HEK293 (cell line): ENCODE data around the gene MRPL43.

Source experiments
- GLIS2 ChIP-seq: fragments of 450-650 bp; formaldehyde crosslinking; IDR thresholded peaks from 2 replicates; pipeline ENCODE4 v1.5.1; 2016; ENCODE audit warnings: missing biosample characterization, missing genetic modification characterization
- KLF16 ChIP-seq: fragments of 450-650 bp; formaldehyde crosslinking; IDR thresholded peaks from 2 replicates; pipeline ENCODE4 v1.5.1; 2017; ENCODE audit warnings: missing biosample characterization, missing genetic modification characterization
- KLF7 ChIP-seq: fragments of 450-650 bp; formaldehyde crosslinking; IDR thresholded peaks from 2 replicates; pipeline ENCODE4 v1.5.1; 2016; ENCODE audit warnings: missing biosample characterization, missing genetic modification characterization, borderline replicate concordance
- REPIN1 ChIP-seq: fragments of 450-650 bp; formaldehyde crosslinking; IDR thresholded peaks from 2 replicates; pipeline ENCODE4 v1.5.1; 2017; ENCODE audit warnings: missing biosample characterization, missing genetic modification characterization, low read depth
- SCRT2 ChIP-seq: fragments of 450-650 bp; formaldehyde crosslinking; IDR thresholded peaks from 2 replicates; pipeline ENCODE4 v1.5.1; 2016; ENCODE audit warnings: missing biosample characterization, missing genetic modification characterization
- SP7 ChIP-seq: fragments of 450-650 bp; formaldehyde crosslinking; IDR thresholded peaks from 2 replicates; pipeline ENCODE4 v1.5.1; 2016; ENCODE audit warnings: missing biosample characterization, missing genetic modification characterization
- TCF7L2 ChIP-seq: IDR thresholded peaks from 2 replicates; pipeline ENCODE4 v1.6.1; 2011; ENCODE audit warnings: low read depth, mild to moderate bottlenecking, inconsistent platforms, low read length, moderate library complexity, borderline replicate concordance
- ZBTB1 ChIP-seq: fragments of 450-650 bp; formaldehyde crosslinking; IDR thresholded peaks from 2 replicates; pipeline ENCODE4 v1.5.1; 2016; ENCODE audit warnings: missing biosample characterization, missing genetic modification characterization
- ZBTB49 ChIP-seq: fragments of 450-650 bp; formaldehyde crosslinking; IDR thresholded peaks from 2 replicates; pipeline ENCODE4 v1.5.1; 2016; ENCODE audit warnings: missing biosample characterization, missing genetic modification characterization, low read depth
- ZIC2 ChIP-seq: fragments of 450-650 bp; formaldehyde crosslinking; IDR thresholded peaks from 2 replicates; pipeline ENCODE4 v1.5.1; 2016; ENCODE audit warnings: missing biosample characterization, missing genetic modification characterization
- ZNF140 ChIP-seq: fragments of 450-650 bp; formaldehyde crosslinking; IDR thresholded peaks from 2 replicates; pipeline ENCODE4 v1.5.1; 2016; ENCODE audit warnings: missing biosample characterization, missing genetic modification characterization
- ZNF214 ChIP-seq: fragments of 450-650 bp; formaldehyde crosslinking; IDR thresholded peaks from 2 replicates; pipeline ENCODE4 v1.5.1; 2017; ENCODE audit warnings: missing biosample characterization, mild to moderate bottlenecking, missing genetic modification characterization, borderline replicate concordance
- ZNF24 ChIP-seq: fragments of 450-650 bp; formaldehyde crosslinking; IDR thresholded peaks from 2 replicates; pipeline ENCODE4 v1.5.1; 2016; ENCODE audit warnings: missing biosample characterization, missing genetic modification characterization
- ZNF341 ChIP-seq: fragments of 450-650 bp; formaldehyde crosslinking; IDR thresholded peaks from 2 replicates; pipeline ENCODE4; 2016; ENCODE audit warnings: low read depth, missing biosample characterization, missing genetic modification characterization
- ZNF350 ChIP-seq: fragments of 450-650 bp; formaldehyde crosslinking; IDR thresholded peaks from 2 replicates; pipeline ENCODE4 v1.5.0; 2017; ENCODE audit warnings: missing biosample characterization, mild to moderate bottlenecking, missing genetic modification characterization
- ZNF37A ChIP-seq: fragments of 450-650 bp; IDR thresholded peaks from 2 replicates; pipeline ENCODE4 v1.5.1; 2018; ENCODE audit warnings: missing biosample characterization, missing genetic modification characterization
- ZNF571 ChIP-seq: fragments of 450-650 bp; formaldehyde crosslinking; IDR thresholded peaks from 2 replicates; pipeline ENCODE4 v1.5.0; 2017; ENCODE audit warnings: missing biosample characterization, missing genetic modification characterization
- ZNF585B ChIP-seq: fragments of 450-650 bp; formaldehyde crosslinking; IDR thresholded peaks from 2 replicates; pipeline ENCODE4 v1.5.1; 2016; ENCODE audit warnings: missing biosample characterization, missing genetic modification characterization
- ZNF654 ChIP-seq: fragments of 450-650 bp; formaldehyde crosslinking; IDR thresholded peaks from 2 replicates; pipeline ENCODE4 v1.5.1; 2016; ENCODE audit warnings: low read depth, missing biosample characterization, missing genetic modification characterization
- ZNF776 ChIP-seq: fragments of 450-650 bp; formaldehyde crosslinking; IDR thresholded peaks from 2 replicates; pipeline ENCODE4 v1.5.0; 2017; ENCODE audit warnings: missing biosample characterization, missing genetic modification characterization, borderline replicate concordance
- ZNF830 ChIP-seq: fragments of 450-650 bp; IDR thresholded peaks from 2 replicates; pipeline ENCODE4 v1.5.0; 2018; ENCODE audit warnings: missing biosample characterization, missing genetic modification characterization, low read depth, mild to moderate bottlenecking, moderate library complexity
- TF ChIP-seq, protein P1 (sequence below): fragments of 450-650 bp; formaldehyde crosslinking; conservative IDR thresholded peaks from 2 replicates; pipeline ENCODE4 v1.5.1; 2016; ENCODE audit warnings: low read depth, missing biosample characterization, missing genetic modification characterization
- TF ChIP-seq, protein P2 (sequence below): fragments of 450-650 bp; formaldehyde crosslinking; IDR thresholded peaks from 2 replicates; pipeline ENCODE4 v1.5.1; 2016; ENCODE audit warnings: missing biosample characterization, missing genetic modification characterization
- TF ChIP-seq, protein P3 (sequence below): fragments of 450-650 bp; formaldehyde crosslinking; IDR thresholded peaks from 2 replicates; pipeline ENCODE4 v1.5.1; 2016; ENCODE audit warnings: missing biosample characterization, missing genetic modification characterization
- TF ChIP-seq, protein P4 (sequence below): fragments of 450-650 bp; formaldehyde crosslinking; IDR thresholded peaks from 2 replicates; pipeline ENCODE4 v1.5.1; 2016; ENCODE audit warnings: missing biosample characterization, missing genetic modification characterization

MRPL43 gene

GRCh38 chr10:101014230-101014884, 27.1 kb upstream of the MRPL43 start (continued):
- TF ChIP-seq ZNF341 (tag by site-specific recombination) (no peak), SP7 (tag by site-specific recombination) (0 out of 2 replicates have a peak, but pooled peaks have one; percentile 27), REPIN1 (tag by site-specific recombination) (no peak), ZNF654 (tag by site-specific recombination) (peak; percentile 95), ZNF214 (tag by site-specific recombination) (no peak), KLF16 (no peak), ZNF140 (tag by site-specific recombination) (no peak), ZNF37A (tag by site-specific recombination) (no peak), ZNF24 (no peak), GLIS2 (peak; percentile 89), ZNF571 (no peak), ZNF830 (no peak), ZBTB1 (no peak), ZNF776 (tag by site-specific recombination) (no peak), ZNF350 (tag by site-specific recombination) (no peak), SCRT2 (0 out of 2 replicates have a peak, but pooled peaks have one; percentile 8), ZNF585B (tag by site-specific recombination) (no peak), ZBTB49 (no peak), TCF7L2 (no peak), KLF7 (tag by site-specific recombination) (no peak), ZIC2 (peak; percentile 49)
- TF ChIP-seq, protein P1, sequence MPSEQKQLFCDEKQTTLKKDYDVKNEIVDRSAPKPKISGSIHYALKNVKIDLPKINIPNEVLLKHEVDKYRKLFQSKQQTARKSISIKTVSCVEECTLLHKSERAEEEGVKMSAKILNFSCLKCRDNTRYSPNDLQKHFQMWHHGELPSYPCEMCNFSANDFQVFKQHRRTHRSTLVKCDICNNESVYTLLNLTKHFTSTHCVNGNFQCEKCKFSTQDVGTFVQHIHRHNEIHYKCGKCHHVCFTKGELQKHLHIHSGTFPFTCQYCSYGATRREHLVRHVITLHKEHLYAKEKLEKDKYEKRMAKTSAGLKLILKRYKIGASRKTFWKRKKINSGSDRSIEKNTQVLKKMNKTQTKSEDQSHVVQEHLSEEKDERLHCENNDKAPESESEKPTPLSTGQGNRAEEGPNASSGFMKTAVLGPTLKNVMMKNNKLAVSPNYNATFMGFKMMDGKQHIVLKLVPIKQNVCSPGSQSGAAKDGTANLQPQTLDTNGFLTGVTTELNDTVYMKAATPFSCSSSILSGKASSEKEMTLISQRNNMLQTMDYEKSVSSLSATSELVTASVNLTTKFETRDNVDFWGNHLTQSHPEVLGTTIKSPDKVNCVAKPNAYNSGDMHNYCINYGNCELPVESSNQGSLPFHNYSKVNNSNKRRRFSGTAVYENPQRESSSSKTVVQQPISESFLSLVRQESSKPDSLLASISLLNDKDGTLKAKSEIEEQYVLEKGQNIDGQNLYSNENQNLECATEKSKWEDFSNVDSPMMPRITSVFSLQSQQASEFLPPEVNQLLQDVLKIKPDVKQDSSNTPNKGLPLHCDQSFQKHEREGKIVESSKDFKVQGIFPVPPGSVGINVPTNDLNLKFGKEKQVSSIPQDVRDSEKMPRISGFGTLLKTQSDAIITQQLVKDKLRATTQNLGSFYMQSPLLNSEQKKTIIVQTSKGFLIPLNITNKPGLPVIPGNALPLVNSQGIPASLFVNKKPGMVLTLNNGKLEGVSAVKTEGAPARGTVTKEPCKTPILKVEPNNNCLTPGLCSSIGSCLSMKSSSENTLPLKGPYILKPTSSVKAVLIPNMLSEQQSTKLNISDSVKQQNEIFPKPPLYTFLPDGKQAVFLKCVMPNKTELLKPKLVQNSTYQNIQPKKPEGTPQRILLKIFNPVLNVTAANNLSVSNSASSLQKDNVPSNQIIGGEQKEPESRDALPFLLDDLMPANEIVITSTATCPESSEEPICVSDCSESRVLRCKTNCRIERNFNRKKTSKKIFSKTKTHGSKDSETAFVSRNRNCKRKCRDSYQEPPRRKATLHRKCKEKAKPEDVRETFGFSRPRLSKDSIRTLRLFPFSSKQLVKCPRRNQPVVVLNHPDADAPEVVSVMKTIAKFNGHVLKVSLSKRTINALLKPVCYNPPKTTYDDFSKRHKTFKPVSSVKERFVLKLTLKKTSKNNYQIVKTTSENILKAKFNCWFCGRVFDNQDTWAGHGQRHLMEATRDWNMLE (tag by site-specific recombination): no peak
- TF ChIP-seq, protein P2, sequence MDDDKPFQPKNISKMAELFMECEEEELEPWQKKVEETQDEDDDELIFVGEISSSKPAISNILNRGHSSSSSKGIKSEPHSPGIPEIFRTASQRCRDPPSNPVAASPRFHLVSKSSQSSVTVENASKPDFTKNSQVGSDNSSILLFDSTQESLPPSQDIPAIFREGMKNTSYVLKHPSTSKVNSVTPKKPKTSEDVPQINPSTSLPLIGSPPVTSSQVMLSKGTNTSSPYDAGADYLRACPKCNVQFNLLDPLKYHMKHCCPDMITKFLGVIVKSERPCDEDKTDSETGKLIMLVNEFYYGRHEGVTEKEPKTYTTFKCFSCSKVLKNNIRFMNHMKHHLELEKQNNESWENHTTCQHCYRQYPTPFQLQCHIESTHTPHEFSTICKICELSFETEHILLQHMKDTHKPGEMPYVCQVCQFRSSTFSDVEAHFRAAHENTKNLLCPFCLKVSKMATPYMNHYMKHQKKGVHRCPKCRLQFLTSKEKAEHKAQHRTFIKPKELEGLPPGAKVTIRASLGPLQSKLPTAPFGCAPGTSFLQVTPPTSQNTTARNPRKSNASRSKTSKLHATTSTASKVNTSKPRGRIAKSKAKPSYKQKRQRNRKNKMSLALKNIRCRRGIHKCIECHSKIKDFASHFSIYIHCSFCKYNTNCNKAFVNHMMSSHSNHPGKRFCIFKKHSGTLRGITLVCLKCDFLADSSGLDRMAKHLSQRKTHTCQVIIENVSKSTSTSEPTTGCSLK (tag by site-specific recombination): no peak
- TF ChIP-seq, protein P3, sequence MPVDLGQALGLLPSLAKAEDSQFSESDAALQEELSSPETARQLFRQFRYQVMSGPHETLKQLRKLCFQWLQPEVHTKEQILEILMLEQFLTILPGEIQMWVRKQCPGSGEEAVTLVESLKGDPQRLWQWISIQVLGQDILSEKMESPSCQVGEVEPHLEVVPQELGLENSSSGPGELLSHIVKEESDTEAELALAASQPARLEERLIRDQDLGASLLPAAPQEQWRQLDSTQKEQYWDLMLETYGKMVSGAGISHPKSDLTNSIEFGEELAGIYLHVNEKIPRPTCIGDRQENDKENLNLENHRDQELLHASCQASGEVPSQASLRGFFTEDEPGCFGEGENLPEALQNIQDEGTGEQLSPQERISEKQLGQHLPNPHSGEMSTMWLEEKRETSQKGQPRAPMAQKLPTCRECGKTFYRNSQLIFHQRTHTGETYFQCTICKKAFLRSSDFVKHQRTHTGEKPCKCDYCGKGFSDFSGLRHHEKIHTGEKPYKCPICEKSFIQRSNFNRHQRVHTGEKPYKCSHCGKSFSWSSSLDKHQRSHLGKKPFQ (tag by site-specific recombination): no peak
- TF ChIP-seq, protein P4, sequence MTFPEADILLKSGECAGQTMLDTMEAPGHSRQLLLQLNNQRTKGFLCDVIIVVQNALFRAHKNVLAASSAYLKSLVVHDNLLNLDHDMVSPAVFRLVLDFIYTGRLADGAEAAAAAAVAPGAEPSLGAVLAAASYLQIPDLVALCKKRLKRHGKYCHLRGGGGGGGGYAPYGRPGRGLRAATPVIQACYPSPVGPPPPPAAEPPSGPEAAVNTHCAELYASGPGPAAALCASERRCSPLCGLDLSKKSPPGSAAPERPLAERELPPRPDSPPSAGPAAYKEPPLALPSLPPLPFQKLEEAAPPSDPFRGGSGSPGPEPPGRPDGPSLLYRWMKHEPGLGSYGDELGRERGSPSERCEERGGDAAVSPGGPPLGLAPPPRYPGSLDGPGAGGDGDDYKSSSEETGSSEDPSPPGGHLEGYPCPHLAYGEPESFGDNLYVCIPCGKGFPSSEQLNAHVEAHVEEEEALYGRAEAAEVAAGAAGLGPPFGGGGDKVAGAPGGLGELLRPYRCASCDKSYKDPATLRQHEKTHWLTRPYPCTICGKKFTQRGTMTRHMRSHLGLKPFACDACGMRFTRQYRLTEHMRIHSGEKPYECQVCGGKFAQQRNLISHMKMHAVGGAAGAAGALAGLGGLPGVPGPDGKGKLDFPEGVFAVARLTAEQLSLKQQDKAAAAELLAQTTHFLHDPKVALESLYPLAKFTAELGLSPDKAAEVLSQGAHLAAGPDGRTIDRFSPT: peak; percentile 91
